Measurements from ENCODE around the gene AP1S1.
"Not testable (repeated sequence)": the region's sequence is repeated elsewhere in the genome, so short reads cannot be mapped to it uniquely, and the experiment has no call there.

Gene AP1S1

DNA sequence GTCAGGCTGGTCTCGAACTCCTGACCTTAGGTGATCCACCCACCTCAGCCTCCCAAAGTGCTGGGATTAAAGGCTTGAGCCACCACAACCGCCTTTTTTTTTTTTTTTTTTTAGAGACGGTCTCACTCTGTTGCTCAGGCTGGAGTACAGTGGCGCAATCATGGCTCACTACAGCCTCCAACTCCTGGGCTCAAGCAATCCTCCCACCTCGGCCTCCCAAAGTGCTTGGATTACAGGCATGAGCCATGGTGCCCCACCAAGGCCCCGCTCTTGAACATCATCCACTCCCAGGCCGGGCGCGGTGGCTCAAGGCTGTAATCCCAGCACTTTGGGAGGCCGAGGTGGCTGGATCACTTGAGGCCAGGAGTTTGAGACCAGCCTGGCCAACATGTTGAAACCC lies 45.2 kb downstream of the AP1S1 start:
- in situ Hi-C loops (cut with MboI; ENCODE audit: low sequenced_read_pairs), result not testable (repeated sequence)

DNA sequence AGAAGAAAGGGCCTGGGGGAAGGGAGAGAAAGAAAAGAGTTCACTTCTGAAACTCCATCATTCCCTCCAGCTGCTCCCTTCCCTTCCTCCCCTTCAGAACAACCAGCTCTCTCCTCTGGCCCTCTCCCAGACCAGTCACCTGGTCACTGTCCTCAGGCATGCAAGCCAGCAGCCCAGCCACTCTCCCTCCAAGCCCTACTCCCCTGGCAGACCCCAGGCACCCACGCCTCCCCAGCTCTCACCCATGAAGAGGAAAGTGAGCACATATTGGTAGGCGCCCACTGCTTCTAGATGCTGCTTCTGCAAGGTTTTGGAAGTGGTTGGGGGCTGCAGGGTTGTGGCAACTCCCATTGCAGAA lies 46.2 kb downstream of the AP1S1 start:
- in situ Hi-C loops (cut with MboI; ENCODE audit: low sequenced_read_pairs), result no loop called here

DNA sequence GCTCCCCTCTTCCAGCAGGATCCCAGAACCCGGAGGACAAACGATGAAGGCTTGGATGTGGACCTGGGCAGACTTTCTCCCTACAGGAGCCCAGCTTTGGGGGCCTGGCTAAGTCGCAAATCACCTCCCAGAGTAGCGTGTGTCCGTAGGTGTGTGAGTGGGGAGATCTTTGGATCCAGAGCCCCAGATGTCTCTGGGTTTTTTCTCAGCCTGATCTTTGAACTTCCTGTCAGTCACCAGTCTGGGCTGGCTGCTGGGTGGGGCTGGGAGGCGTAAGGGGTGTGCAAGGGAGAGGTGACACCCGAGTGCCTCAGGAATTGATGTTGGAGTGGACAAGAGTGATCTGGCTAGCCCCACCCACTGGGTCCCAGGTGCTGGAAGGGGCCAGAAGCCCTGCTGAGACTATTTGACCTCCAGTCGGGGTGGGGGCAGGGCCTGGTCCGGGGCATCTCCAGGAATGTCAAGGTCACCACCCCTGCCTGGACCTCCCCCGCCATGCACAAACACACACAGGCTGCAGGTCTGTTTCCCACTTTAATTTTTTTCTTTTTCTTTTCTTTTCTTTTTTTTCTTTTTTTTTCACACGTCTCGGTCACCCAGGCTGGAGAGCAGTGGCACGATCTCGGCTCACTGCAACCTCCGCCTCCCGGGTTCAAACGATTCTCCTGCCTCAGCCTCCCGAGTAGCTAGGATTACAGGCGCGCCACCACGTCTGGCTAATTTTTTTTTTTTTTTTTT lies 46.8 kb downstream of the AP1S1 start, which contains the start of gene MOGAT3:
MOGAT3 (minus strand) TSS at position 175 of the 738 bp plus-strand sequence. CDS start 182 bp downstream, outside the sequence.
- in situ Hi-C loops (cut with MboI; ENCODE audit: low sequenced_read_pairs), result no loop called here

DNA sequence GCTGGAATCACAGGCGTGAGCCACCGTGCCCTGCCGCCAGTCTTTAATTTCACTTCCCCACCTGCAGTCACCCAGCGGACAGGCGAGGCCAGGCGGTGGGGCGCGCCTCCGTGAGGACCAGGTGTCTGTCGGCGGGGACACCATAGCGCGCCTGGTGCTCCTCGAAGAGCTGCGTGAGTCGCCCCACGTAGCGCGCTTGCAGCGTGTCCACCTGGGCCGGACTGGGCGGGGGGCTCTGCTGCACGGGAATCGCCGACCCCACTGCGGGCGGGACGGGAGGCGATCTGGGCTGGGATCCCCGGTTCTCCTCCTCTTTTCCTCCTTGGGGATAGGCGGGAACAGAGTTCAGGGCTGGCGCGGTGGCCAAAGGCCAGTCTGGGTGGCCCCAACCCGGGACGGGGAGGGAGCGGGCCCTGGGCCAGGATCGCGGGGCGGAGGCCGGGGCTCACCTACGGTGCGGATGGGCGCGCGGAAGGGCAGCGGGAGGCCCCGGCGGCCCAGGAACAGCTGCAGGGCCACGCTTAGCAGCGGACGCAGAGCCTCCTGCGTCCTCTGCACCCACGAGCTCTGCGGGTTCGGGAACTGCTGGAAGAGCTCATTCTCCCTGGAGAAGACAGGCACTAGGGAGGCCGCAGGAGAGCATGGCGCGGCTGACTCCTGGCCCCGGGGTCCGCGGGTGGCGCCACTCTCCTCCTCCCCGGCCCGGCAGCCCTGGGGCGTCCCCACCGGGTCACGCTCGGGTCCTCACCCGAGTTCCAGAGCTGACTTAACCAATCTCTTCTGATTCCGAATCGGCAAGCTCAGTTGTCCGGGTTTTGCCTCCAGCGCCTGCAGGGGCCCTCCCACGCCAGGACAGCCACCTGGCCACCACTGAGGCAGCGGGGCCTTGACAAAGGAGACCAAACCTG lies 47.7 kb downstream of the AP1S1 start:
- in situ Hi-C loops (cut with MboI; ENCODE audit: low sequenced_read_pairs), result no loop called here

DNA sequence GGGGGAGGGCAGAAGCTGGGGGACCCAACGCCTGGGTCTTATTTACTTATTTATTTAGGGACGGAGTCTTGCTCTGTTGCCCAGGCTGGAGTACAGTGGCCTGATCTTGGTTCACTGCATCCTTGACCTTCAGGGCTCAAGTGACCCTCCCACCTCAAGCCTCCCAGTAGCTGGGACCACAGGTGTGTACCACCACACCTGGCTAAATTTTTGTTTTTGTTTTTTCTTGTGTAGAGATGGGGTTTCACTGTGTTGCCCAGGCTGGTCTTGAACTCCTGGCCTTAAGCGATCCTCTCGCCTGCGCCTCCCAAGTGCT lies 48.3 kb downstream of the AP1S1 start:
- in situ Hi-C loops (cut with MboI; ENCODE audit: low sequenced_read_pairs), result no loop called here

DNA sequence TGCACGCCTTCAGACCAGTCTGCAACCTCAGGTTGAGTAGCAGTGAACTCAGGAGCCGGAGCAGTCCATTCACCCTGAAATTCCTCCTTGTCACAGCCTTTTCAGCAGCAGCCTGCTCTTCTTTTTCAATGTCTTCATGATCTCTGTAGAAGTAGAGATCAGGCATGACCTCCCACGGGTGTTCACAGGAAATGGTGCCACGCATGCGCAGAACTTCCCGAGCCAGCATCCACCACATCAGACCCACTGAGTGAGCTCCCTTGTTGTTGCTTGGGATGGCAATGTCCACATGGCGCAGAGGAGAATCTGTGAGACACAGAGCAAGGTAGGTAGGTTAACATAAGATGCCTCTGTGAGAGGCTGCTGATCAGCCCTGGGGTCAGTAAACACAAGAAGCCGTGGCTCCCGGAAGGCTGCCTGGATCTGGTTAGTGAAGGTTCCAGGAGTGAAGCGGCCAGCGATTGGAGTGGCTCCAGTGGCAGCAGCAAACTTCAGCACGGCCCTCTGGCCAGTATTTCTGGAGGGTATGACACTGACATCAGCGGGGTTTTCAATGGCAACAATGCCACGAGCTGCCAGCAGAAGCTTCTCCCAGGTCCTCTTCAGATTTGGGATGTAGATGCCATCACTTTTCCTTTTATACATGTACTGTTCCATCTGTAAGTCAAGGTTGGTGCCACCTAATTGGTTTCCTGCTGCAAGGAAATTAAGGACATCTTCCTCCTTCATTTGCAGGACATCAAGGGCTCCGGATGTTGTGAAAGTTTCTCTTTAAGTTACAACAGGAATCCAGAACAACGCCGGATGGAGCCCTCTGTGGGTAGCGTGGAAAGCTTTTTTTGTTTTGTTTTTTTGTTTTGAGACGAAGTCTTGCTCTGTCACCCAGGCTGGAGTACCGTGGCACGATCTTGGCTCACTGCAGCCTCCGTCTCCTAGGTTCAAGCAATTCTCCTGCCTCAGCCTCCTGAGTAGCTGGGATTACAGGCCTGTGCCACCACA lies 49.8 kb downstream of the AP1S1 start:
- in situ Hi-C loops (cut with MboI; ENCODE audit: low sequenced_read_pairs), result not testable (repeated sequence)

DNA sequence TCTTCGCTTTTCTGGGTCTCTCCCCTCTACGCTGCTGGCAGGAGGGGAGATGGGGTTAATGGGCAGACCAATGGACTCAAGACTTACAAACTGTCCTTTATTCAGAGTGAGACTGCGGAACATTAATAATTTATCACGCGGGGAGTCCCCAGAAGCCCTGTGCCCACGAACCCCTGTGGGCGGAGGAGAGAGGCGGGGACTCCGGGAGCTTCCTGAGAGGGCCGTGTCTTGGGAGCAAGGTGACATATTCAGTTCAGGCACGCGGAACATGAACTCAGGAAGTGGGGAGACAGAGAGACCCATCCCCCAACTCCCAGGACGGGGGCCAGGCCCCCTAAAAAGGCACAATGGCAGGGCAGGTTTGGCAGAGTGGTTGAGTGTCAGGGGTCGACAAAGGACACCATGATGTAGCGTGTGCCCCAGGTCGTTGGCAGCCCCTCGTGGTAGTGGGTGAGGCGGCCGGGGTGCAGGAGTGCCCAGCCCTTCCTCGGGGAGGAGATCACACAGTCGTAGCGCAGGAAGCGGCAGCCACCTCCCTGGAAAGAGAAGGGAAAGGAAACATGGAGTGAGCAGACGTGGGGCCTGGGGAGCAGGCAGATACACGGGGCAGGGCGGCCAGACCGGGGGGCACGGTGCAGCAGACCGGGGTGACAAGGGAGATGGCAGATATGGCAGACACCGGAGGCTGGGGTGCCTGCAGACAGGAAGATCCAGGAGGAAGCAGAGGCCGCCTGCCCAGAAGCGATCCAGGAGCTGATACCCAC lies 51.8 kb downstream of the AP1S1 start:
- in situ Hi-C loops (cut with MboI; ENCODE audit: low sequenced_read_pairs), result no loop called here

DNA sequence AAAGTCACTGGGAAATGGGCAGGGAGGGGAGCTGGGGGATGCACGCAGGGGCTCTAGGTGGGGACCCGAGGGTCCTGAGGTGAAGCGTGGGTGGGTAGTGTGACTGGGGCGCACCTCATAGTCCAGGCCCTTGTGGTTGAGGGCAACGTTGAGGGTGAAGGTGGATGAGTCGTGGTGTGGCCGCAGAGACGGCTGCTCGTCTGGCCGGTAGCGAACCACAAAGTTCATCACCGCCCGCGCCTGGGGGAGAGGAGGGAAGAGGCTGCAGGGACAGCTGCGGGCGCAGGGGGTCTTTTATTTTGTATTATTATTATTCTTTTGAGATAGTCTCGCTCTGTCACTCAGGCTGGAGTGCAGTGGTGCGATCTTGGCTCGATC lies 52.4 kb downstream of the AP1S1 start:
- in situ Hi-C loops (cut with MboI; ENCODE audit: low sequenced_read_pairs), result no loop called here

DNA sequence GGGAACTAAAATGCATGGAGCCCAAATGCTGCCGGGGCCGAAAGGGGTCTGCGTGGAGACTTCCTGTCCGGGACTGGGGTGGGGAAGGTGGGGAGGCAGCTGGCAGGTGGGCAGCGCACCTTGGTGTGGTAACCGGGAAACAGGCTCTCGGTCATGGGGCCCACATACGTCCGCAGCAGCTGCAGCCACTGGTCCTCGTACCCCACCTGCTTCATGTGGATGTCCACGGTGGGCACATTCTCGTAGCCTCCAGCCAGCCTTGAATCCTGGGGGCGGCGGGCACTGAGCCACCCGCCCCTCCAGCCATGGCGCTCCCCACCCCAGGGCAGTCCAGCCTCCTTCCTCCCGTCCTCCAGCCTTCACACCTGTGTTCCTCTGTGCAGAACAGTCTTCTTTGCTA lies 53.2 kb downstream of the AP1S1 start:
- in situ Hi-C loops (cut with MboI; ENCODE audit: low sequenced_read_pairs), result no loop called here

DNA sequence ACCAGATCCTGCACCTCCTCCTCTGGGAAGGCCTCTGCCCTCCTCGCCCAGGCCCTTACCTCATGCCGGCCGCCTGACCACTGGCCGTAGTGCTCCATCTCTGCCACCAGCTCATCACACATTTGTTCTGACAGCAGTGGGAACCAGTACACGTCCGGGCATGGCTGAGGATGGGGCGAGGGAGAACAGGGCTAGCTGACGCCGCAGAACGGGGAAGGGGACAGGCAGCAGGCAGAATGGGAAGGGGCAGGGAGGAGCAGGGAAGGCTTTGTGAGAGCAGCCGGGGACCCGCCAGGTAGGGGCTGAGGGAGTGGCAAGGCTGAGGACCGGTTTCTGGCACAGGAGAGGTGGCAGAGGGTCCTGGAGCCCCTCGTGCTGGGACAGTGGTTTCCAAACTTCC lies 54.5 kb downstream of the AP1S1 start:
- in situ Hi-C loops (cut with MboI; ENCODE audit: low sequenced_read_pairs), result no loop called here

DNA sequence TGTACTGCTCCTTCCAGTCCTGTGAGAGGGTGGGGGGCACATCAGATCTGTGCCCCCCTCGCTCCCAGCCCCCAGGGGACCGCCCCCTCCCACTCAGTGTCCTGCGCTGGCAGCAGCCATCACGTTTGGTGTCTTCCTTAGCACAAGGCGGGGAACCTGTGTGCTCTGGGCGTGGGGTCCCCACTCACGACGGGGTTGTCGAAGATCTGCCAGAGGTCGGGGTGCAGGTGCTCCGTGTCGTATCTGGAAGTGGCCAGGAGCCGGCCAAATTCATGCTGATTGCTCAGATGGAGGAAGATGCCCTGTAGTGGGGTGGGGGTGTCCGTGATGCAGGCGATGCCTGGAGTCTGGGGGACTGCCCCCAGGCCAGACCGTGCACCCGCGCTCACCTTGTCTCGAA lies 55.9 kb downstream of the AP1S1 start:
- in situ Hi-C loops (cut with MboI; ENCODE audit: low sequenced_read_pairs), result no loop called here

All from HL-60/S4 treated with retinoic acid at 250 ng/mL for 4 days and 3 days (cell line).